Pancreas (tissue), 10 donors: Measurements from ENCODE around the gene PRELP. TPM values are rescaled to one million over a fixed set of nuclear protein-coding genes. Genes with fewer than 3 reads are reported as not detected.
A peak's percentile ranks its signal among the peaks of the same experiment; 100 is the strongest.

ENCODE experiments used
- ATAC-seq, 4 donors: fragments of 200-7000 bp; cut with Tn5 transposase; one replicate each; pipeline versions ENCODE4 v1.8.0 to v1.9.1; 2020; ENCODE audit warnings: mild to moderate bottlenecking in 4 of 4, moderate library complexity in 4 of 4
- DNase-seq, 6 donors: peaks; one replicate each; pipeline ENCODE4 v3.0.0-alpha.2; 2020
- FAIRE-seq: peaks from 2 replicates; lab custom pipeline; 2012; peaks lifted over from hg19 to GRCh38; lab: Jason Lieb, UNC
- H3K27ac ChIP-seq, 4 donors: fragments of 200-600 bp; sonication (generic); 1 replicate in 3 of 4; 2 replicates in 1 of 4; pipeline versions ENCODE4 v1.5.0 to v1.8.0; 2020
- H3K27me3 ChIP-seq, 4 donors: fragments of 200-600 bp; one replicate each; pipeline ENCODE4 v1.8.0; 2021
- H3K36me3 ChIP-seq, 3 donors: fragments of 200-600 bp; sonication (generic) in 1 of 3; one replicate each; pipeline versions ENCODE4 v1.5.0 to v1.8.0; 2020 to 2021
- H3K4me1 ChIP-seq, 3 donors: fragments of 200-600 bp; one replicate each; pipeline ENCODE4 v1.8.0; 2021
- H3K4me3 ChIP-seq, 4 donors: fragments of 200-600 bp; sonication (generic) in 2 of 4; one replicate each; pipeline versions ENCODE4 v1.5.0 to v1.8.0; 2020 to 2021
- H3K9me3 ChIP-seq, 4 donors: fragments of 200-600 bp; one replicate each; pipeline ENCODE4 v1.8.0; 2021
- WGBS, 2 donors: extraction: QIAGEN DNeasy Blood & Tissue Kit; methylation state at CpG; one replicate each; pipeline ENCODE4 v1.1.7; 2013; 5-methylcytosine and 5-hydroxymethylcytosine counted together
- intact Hi-C, 3 donors: fragments of 100-400 bp; cut with DNase I; formaldehyde crosslinking; loops; one replicate each; pipeline versions ENCODE4 v1.11.1 to v1.14.2; 2022
- polyA plus RNA-seq, 2 donors: library from polyadenylated mRNA; stranded (reverse); fragments of 200-250 nt; gene quantifications; one replicate each; pipeline ENCODE4 v1.2.3, GENCODE V29; 2013
- total RNA-seq, 6 donors: library from RNA; stranded (reverse); fragmentation: NEBNext Ultra II Directional in 4 of 6; extraction: Animal tissue kit (Norgen Biotek cat#: 25700) in 4 of 6; gene quantifications; one replicate each; pipeline versions ENCODE4 v1.2.1 to v1.2.4, GENCODE V29; 2021 to 2023
- TF ChIP-seq, protein P1 (sequence below), 4 donors: fragments of 200-600 bp; sonication (generic) in 3 of 4; IDR thresholded peaks; one replicate each; pipeline versions ENCODE4 v1.5.0 to v1.8.0; 2021; ENCODE audit warnings: antibody characterized with exemption in 4 of 4
- donor health status: healthy with polysubstance abuse.
- donor health status: DM: no; HTN: no; CAD: no; lungs with moderate emphysema.
- donor health status: DM: no; HTN: no; CAD: no.
- donor health status: control.
- donor health status: control.
- donor health status: Bipolar disorder and iron deficiency.
- donor health status: DM: yes; HTN: yes; CAD: no.
- donor health status: DM: no; HTN: no; CAD: no.
- donor health status: DM: no; HTN: no; CAD: no.
- donor health status: DM: yes; HTN: yes; CAD: no.

PRELP gene
- total and polyA plus RNA-seq, 8 donors = 1.2 to 6.6 (median 3.0) TPM

DNA sequence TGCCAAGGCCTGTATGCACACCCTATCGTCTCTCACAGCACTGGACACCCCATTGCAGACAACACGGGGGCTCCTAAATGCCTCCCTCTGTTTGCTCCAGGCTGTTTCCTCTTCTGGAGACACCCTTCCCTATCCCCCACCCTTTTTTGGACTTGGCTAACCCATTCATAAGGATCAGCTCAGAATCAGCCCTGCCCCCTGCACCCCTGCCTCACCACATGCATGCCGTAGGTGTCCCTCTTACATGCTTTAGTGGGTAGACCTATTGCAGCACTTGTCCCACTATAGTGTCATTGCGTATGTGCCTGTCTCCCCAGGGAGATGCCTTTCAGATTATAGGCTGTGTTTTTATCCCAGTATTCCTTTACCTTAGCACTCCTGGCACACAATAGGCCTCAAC is 49.2 kb downstream of the PRELP start:
- intact Hi-C loops = no loop called here

DNA sequence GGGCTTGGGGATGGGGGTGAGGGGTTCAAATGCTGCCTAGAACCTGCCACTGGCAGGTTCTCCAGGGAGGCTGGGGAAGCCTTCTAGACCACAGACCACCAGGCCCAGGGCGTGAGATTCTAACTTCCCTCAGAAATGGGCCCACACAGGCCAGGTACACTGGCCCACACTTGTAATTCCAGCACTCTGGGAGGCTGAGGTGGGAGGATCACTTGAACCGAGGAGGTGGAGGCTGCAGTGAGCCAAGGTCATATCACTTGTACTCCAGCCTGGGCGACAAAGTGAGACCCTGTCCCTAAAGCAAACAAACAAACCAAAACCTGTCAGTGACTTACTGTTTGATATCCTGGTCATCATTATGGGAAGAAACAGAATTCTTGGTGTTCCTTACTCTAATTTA is 50.1 kb downstream of the PRELP start:
- no peaks in the 10 kb centered on the region for H3K27me3 ChIP-seq
- DNase-seq (no peak), ATAC-seq (no peak), FAIRE-seq (no peak)
- H3K4me1 ChIP-seq = peaks cover 3 to 13% (median 7%) of the 10 kb centered on the region in 3 donors
- no peak overlapping the region for H3K27ac ChIP-seq
- intact Hi-C loops = no loop called here
- no peaks in the 10 kb centered on the region for H3K36me3 ChIP-seq
- H3K9me3 ChIP-seq = no peaks in the 10 kb centered on the region
- TF ChIP-seq, protein P1, sequence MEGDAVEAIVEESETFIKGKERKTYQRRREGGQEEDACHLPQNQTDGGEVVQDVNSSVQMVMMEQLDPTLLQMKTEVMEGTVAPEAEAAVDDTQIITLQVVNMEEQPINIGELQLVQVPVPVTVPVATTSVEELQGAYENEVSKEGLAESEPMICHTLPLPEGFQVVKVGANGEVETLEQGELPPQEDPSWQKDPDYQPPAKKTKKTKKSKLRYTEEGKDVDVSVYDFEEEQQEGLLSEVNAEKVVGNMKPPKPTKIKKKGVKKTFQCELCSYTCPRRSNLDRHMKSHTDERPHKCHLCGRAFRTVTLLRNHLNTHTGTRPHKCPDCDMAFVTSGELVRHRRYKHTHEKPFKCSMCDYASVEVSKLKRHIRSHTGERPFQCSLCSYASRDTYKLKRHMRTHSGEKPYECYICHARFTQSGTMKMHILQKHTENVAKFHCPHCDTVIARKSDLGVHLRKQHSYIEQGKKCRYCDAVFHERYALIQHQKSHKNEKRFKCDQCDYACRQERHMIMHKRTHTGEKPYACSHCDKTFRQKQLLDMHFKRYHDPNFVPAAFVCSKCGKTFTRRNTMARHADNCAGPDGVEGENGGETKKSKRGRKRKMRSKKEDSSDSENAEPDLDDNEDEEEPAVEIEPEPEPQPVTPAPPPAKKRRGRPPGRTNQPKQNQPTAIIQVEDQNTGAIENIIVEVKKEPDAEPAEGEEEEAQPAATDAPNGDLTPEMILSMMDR (IDR thresholded peaks at IDR 0.05) = no peak
- H3K4me3 ChIP-seq = no peak overlapping the region
- WGBS, 2 donors = 96% methylated on average over 3 of the region's 3 CpGs

More for the DNA sequence above, 49.2 kb downstream of the PRELP start:
- Histone ChIP-seq H3K4me3 (no peak overlapping the region), H3K4me1 (peaks cover 6 to 19% (median 11%) of the 10 kb centered on the region in 3 donors), H3K36me3 (no peaks in the 10 kb centered on the region), H3K9me3 (no peaks in the 10 kb centered on the region), H3K27ac (no peak overlapping the region), H3K27me3 (no peaks in the 10 kb centered on the region)
- no peak for ATAC-seq
- 95 to 97% methylated on average over 4 of the region's 4 CpGs for WGBS, 2 donors
- TF ChIP-seq, protein P1 (IDR thresholded peaks at IDR 0.05) = no peak
- no peak for FAIRE-seq
- DNase-seq = no peak

DNA sequence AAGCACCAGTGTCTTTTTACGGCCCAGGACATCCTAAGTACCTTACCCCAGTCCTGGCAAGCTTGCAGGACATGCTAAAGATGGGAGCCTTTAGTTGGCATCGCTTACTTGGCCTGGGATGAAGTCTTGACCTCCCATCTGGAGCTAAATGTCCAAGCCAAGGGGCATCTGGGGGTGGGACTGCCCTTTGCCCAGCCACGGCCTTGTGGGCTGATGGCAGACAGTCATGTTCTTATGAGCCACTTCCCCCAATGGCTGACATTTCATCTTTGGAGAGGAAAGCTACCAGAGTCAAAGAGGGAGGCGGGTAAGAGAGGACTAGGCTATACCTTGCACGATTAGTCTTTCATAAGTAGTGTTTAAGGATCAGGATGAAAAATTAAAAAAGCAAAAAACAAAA is 50.5 kb downstream of the PRELP start:
- no peaks in the 10 kb centered on the region for H3K36me3 ChIP-seq
- WGBS, 2 donors = 87 to 95% methylated on average over 5 of the region's 5 CpGs
- H3K9me3 ChIP-seq = no peaks in the 10 kb centered on the region
- FAIRE-seq = no peak
- H3K27ac ChIP-seq = no peak overlapping the region
- TF ChIP-seq, protein P1 (IDR thresholded peaks at IDR 0.05) = no peak
- H3K4me1 ChIP-seq = peaks cover 3 to 9% (median 5%) of the 10 kb centered on the region in 3 donors
- no peak overlapping the region for H3K4me3 ChIP-seq
- H3K27me3 ChIP-seq = no peaks in the 10 kb centered on the region
- no peak for DNase-seq
- no peak for ATAC-seq
- intact Hi-C loops = no loop called here

DNA sequence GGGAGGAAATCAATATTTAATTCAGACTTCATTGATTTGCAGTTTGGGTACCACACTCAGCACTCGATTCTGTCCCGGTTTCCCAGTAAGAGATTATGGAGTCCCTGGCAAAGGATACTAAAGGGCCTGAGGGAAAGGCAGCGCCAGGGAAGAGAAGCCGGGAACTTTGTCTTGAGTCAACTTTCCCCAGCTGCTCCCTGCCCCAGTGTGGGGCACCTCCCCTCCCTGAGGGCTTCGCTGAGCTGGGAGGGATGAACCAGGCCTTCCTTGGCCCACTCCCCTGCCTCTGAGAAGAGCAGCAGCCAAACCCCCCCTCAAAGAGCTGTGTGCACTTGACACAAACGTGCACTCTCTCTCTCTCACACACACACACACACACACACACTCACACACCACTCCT is 51.0 kb downstream of the PRELP start:
- no peaks in the 10 kb centered on the region for H3K9me3 ChIP-seq
- intact Hi-C loops = no loop called here
- no peaks in the 10 kb centered on the region for H3K36me3 ChIP-seq
- 81 to 83% methylated on average over 6 of the region's 6 CpGs for WGBS, 2 donors
- ATAC-seq (peak in 2 of 4 donors; percentile 24 to 26), DNase-seq (no peak), FAIRE-seq (no peak)
- TF ChIP-seq, protein P1 (IDR thresholded peaks at IDR 0.05) = no peak
- H3K4me1 ChIP-seq = peaks cover 0 to 4% (median 4%) of the 10 kb centered on the region in 3 donors
- no peak overlapping the region for H3K27ac ChIP-seq
- no peaks in the 10 kb centered on the region for H3K27me3 ChIP-seq
- no peak overlapping the region for H3K4me3 ChIP-seq

DNA sequence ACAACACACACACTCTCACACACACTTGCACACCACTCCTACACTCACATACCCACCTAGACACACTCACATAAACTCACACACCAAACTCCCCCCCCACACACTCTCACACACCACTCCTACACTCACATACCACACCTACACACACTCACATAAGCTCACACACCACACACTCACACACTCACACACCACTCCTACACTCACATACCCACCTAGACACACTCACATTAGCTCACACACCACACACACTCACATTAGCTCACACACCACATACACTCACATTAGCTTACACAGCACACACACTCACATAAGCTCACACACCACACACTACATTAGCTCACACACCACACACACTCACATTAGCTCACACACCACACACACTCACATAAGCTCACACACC is 51.4 kb downstream of the PRELP start:
- TF ChIP-seq, protein P1 (IDR thresholded peaks at IDR 0.05) = no peak
- Histone ChIP-seq H3K27ac (no peak overlapping the region), H3K4me1 (no peaks in the 10 kb centered on the region), H3K36me3 (no peaks in the 10 kb centered on the region), H3K27me3 (no peaks in the 10 kb centered on the region), H3K9me3 (no peaks in the 10 kb centered on the region), H3K4me3 (no peak overlapping the region)
- intact Hi-C loops = no loop called here
- no peak for DNase-seq
- ATAC-seq = no peak
- no peak for FAIRE-seq
